ENCODE results near the gene SDC4.
"Not testable (repeated sequence)": the region's sequence is repeated elsewhere in the genome, so short reads cannot be mapped to it uniquely, and the experiment has no call there.

SDC4 gene

GRCh38 chr20:45366192-45366591 lies 18.0 kb upstream of the SDC4 start:
- no peak for DNase-seq (ENCODE audit: low read depth, low spot score)
- H3K4me3 ChIP-seq (ENCODE audit: low read length), result no peak overlapping the region

GRCh38 chr20:45365444-45365970 lies 17.3 kb upstream of the SDC4 start:
- DNase-seq (ENCODE audit: low read depth, low spot score), result no peak

GRCh38 chr20:45363611-45364492 lies 15.6 kb upstream of the SDC4 start:
- H3K4me3 ChIP-seq (ENCODE audit: low read length), result peak overlapping the region; percentile 83
- no peak for DNase-seq (ENCODE audit: low read depth, low spot score)

More at GRCh38 chr20:45365444-45365970, 17.3 kb upstream of the SDC4 start:
- H3K4me3 ChIP-seq (ENCODE audit: low read length), result no peak overlapping the region

- peak; percentile 97 for DNase-seq (ENCODE audit: low read depth, low spot score)
These were observed 14.8 kb upstream of the SDC4 start, which contains the start of gene SYS1 for GRCh38 chr20:45362804-45363610. TSS of gene SYS1 (plus strand) at chr20:45363156. CDS start at chr20:45363532, 376 bp downstream.

GRCh38 chr20:45361793-45362192 lies 13.6 kb upstream of the SDC4 start:
- no peak overlapping the region for H3K4me3 ChIP-seq (ENCODE audit: low read length)
- no peak for DNase-seq (ENCODE audit: low read depth, low spot score)

More at GRCh38 chr20:45362804-45363610, 14.8 kb upstream of the SDC4 start, which contains the start of gene SYS1:
- H3K4me3 ChIP-seq (ENCODE audit: low read length), result peak within 1 kb of the TSS; percentile 83

- no peak overlapping the region for H3K4me3 ChIP-seq (ENCODE audit: low read length)
- no peak for DNase-seq (ENCODE audit: low read depth, low spot score)
These were observed 11.4 kb upstream of the SDC4 start for GRCh38 chr20:45359406-45360148.

- no peak overlapping the region for H3K4me3 ChIP-seq (ENCODE audit: low read length)
- no peak for DNase-seq (ENCODE audit: low read depth, low spot score)
These were observed 10.8 kb upstream of the SDC4 start for GRCh38 chr20:45359069-45359405.

- H3K4me3 ChIP-seq (ENCODE audit: low read length), result no peak overlapping the region
- no peak for DNase-seq (ENCODE audit: low read depth, low spot score)
These were observed 10.3 kb upstream of the SDC4 start for GRCh38 chr20:45358282-45359068.

GRCh38 chr20:45355209-45356084 lies 7.2 kb upstream of the SDC4 start:
- no peak overlapping the region for H3K4me3 ChIP-seq (ENCODE audit: low read length)

GRCh38 chr20:45354423-45355208 lies 6.4 kb upstream of the SDC4 start:
- no peak for DNase-seq (ENCODE audit: low read depth, low spot score)
- no peak overlapping the region for H3K4me3 ChIP-seq (ENCODE audit: low read length)

More at GRCh38 chr20:45355209-45356084, 7.2 kb upstream of the SDC4 start:
- no peak for DNase-seq (ENCODE audit: low read depth, low spot score)

GRCh38 chr20:45353746-45354145 lies 5.5 kb upstream of the SDC4 start:
- no peak for DNase-seq (ENCODE audit: low read depth, low spot score)
- H3K4me3 ChIP-seq (ENCODE audit: low read length), result no peak overlapping the region

- DNase-seq (ENCODE audit: low read depth, low spot score), result no peak
- H3K4me3 ChIP-seq (ENCODE audit: low read length), result no peak overlapping the region
These were observed 4.5 kb upstream of the SDC4 start for GRCh38 chr20:45352729-45353128.

- not testable (repeated sequence) for H3K4me3 ChIP-seq (ENCODE audit: low read length); DNase-seq (ENCODE audit: low read depth, low spot score)
These were observed 2.6 kb upstream of the SDC4 start for GRCh38 chr20:45350795-45351194.

- DNase-seq (ENCODE audit: low read depth, low spot score), result no peak
- H3K4me3 ChIP-seq (ENCODE audit: low read length), result no peak overlapping the region
These were observed 2.0 kb upstream of the SDC4 start for GRCh38 chr20:45350217-45350616.

- no peak overlapping the region for H3K4me3 ChIP-seq (ENCODE audit: low read length)
These were observed 808 bp downstream of the SDC4 start for GRCh38 chr20:45347297-45347935.

GRCh38 chr20:45346851-45347250 lies 1.4 kb downstream of the SDC4 start:
- H3K4me3 ChIP-seq (ENCODE audit: low read length), result no peak overlapping the region
- no peak for DNase-seq (ENCODE audit: low read depth, low spot score)

More at GRCh38 chr20:45347297-45347935, 808 bp downstream of the SDC4 start:
- no peak for DNase-seq (ENCODE audit: low read depth, low spot score)

All from Jurkat, Clone E6-1 (cell line).